Measurements from ENCODE around the gene TRAF5. TPM values are rescaled to one million over a fixed set of nuclear protein-coding genes. Genes with fewer than 3 reads are reported as not detected.

Gene TRAF5
- total and polyA plus RNA-seq, 2 of the 4 experiments (the other 2 are of a cell fraction), result 10.0 to 14.7 TPM

GRCh38 chr1:211347077-211347844 is 20.6 kb downstream of the TRAF5 start (continued):
- TF ChIP-seq FOS (IDR thresholded peaks at IDR 0.05; ENCODE audit: low read depth, low read length), result no peak

- ATAC-seq (ENCODE audit: low read depth), result no peak
- Histone ChIP-seq H3K4me2 (ENCODE audit: low read depth, low read length) (no peak overlapping the region), H4K5ac (ENCODE audit: low read depth, low read length) (no peak overlapping the region), H2AK5ac (ENCODE audit: low read depth, low read length) (no peak overlapping the region), H4K91ac (ENCODE audit: insufficient read depth, low read depth, low read length) (no peak overlapping the region), H3K4me3 (ENCODE audit: insufficient read depth, low read depth, low read length) (no peak overlapping the region), H3K4ac (ENCODE audit: low read depth, low read length) (no peak overlapping the region), H3K9ac (ENCODE audit: low read depth, low read length) (no peak overlapping the region), H4K20me1 (ENCODE audit: insufficient read depth, low read length) (peaks cover 33% of the 10 kb centered on the region), H3K27ac (ENCODE audit: insufficient read depth, low read length) (no peak overlapping the region), H3K56ac (ENCODE audit: extremely low read depth, insufficient read depth, low read length) (no peak overlapping the region), H2BK15ac (ENCODE audit: low read depth, low read length) (no peak overlapping the region), H3K14ac (replicated peaks; ENCODE audit: low read depth, low read length) (no peak overlapping the region), H2BK5ac (ENCODE audit: low read depth, low read length, poor library complexity, severe bottlenecking) (no peak overlapping the region), H3K9me3 (ENCODE audit: control insufficient read depth, insufficient read depth, low read length) (no peaks in the 10 kb centered on the region), H3K4me1 (ENCODE audit: control insufficient read depth, insufficient read depth, low read length) (peaks cover 3% of the 10 kb centered on the region; the same call in 1 of the 2 replicates), H3K18ac (ENCODE audit: low read depth, low read length) (no peak overlapping the region), H3K23ac (ENCODE audit: low read depth, low read length) (no peak overlapping the region), H2BK120ac (ENCODE audit: low read depth, low read length) (no peak overlapping the region), H2AK9ac (replicated peaks; ENCODE audit: low read depth, low read length, poor library complexity) (no peak overlapping the region), H2BK20ac (ENCODE audit: low read depth, low read length) (no peak overlapping the region), H2AFZ (replicated peaks; ENCODE audit: low read length, poor library complexity) (no peak overlapping the region), H3K9me1 (ENCODE audit: insufficient read depth, low read length) (peaks cover 4% of the 10 kb centered on the region; the same call in 1 of the 2 replicates), H3K79me1 (ENCODE audit: low read depth in 1 of 2, low read length in 2 of 2) (peaks cover 32 to 55% of the 10 kb centered on the region in 2 experiments), H3K27me3 (ENCODE audit: control insufficient read depth, insufficient read depth, low read length) (no peaks in the 10 kb centered on the region), H3K36me3 (ENCODE audit: control insufficient read depth, insufficient read depth, low read length) (peaks cover 3% of the 10 kb centered on the region; the same call in 1 of the 2 replicates), H4K8ac (ENCODE audit: low read depth in 2 of 2, low read length in 2 of 2) (no peak overlapping the region)
- dilution Hi-C loops (cut with HindIII; ENCODE audit: low sequenced_read_pairs, unreplicated experiment) (no loop called here), intact Hi-C loops (cut with micrococcal nuclease) (no loop called here), in situ Hi-C loops (cut with MboI; ENCODE audit: low sequenced_read_pairs) (no loop called here)
- ChIA-PET POLR2A (ENCODE audit: unreplicated experiment) (no interaction called here), CTCF (no interaction called here)
- no peak for DNase-seq
- TF ChIP-seq MAZ (IDR thresholded peaks at IDR 0.05; ENCODE audit: borderline replicate concordance, low read depth, low read length) (no peak), POLR2A (IDR thresholded peaks at IDR 0.05; ENCODE audit: low read depth, low read length) (no peak), CEBPB (IDR thresholded peaks at IDR 0.05; ENCODE audit: low read depth, low read length) (no peak)
- TF ChIP-seq, protein P1, sequence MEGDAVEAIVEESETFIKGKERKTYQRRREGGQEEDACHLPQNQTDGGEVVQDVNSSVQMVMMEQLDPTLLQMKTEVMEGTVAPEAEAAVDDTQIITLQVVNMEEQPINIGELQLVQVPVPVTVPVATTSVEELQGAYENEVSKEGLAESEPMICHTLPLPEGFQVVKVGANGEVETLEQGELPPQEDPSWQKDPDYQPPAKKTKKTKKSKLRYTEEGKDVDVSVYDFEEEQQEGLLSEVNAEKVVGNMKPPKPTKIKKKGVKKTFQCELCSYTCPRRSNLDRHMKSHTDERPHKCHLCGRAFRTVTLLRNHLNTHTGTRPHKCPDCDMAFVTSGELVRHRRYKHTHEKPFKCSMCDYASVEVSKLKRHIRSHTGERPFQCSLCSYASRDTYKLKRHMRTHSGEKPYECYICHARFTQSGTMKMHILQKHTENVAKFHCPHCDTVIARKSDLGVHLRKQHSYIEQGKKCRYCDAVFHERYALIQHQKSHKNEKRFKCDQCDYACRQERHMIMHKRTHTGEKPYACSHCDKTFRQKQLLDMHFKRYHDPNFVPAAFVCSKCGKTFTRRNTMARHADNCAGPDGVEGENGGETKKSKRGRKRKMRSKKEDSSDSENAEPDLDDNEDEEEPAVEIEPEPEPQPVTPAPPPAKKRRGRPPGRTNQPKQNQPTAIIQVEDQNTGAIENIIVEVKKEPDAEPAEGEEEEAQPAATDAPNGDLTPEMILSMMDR (conservative IDR thresholded peaks at IDR 0.05; ENCODE audit: low read depth, low read length), result no peak
- no TSS peak for BruUV-seq (replicated peaks)
These were observed 21.9 kb downstream of the TRAF5 start for GRCh38 chr1:211348547-211348946.
